Erythroblast (primary cell): ENCODE results near the gene DPM3.

Experiments used
- GATA1 ChIP-seq: IDR thresholded peaks from 2 replicates; pipeline ENCODE4 v1.6.1; 2011; ENCODE audit warnings: low read depth, mild to moderate bottlenecking, control low read depth, low read length, moderate library complexity
- POLR2A ChIP-seq: IDR thresholded peaks from 2 replicates; pipeline ENCODE4 v1.6.1; 2011; ENCODE audit warnings: mild to moderate bottlenecking, low read length

DNA sequence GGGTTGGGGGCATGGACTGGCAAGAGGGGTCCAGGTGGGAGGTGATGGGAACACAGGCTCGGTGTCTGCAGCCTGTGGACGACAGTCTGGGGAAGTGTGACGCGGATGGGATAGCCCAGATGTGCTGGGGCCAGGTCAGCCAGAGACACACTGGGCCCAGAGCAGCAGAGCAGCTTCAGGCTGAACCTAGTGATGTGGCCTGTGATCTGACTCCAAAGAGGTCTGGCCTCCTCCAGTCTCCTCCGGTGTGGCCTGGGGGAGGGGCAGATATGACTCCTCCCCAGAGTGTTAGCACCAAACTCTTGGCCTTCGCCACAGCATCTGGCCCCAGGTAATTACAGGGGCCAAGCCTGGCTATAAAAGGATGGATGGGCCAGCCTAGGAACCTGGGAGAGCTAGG lies 48.2 kb downstream of the DPM3 start:
- TF ChIP-seq POLR2A, result no peak
- TF ChIP-seq GATA1, result no peak
